Activated CD8-positive, alpha-beta T cell treated with anti-CD3 and anti-CD28 coated beads, Interleukin-2, amount 10 ng/mL, durations not matched to agents 7 days and 5 days (primary cell): ENCODE data around the gene RUFY4. TPM values are rescaled to one million over a fixed set of nuclear protein-coding genes. Genes with fewer than 3 reads are reported as not detected.

Experiments used
- ATAC-seq: fragments of 150-1000 bp; cut with Tn5 transposase; one replicate; pipeline ENCODE4 v1.10.0; 2021; ENCODE audit warnings: moderate library complexity
- CTCF ChIA-PET: fragments of 350-600 bp; sonication (Branson Sonifier 250); formaldehyde crosslinking; loops from one replicate; lab custom pipeline; 2021; ENCODE audit warnings: antibody characterized with exemption; lab: Charles Lee
- POLR2A ChIA-PET: fragments of 350-600 bp; sonication (Branson Sonifier 250); formaldehyde crosslinking; loops from one replicate; lab custom pipeline; 2021; ENCODE audit warnings: antibody characterized with exemption; lab: Charles Lee
- DNase-seq: peaks from one replicate; pipeline ENCODE4 v3.0.0-alpha.2; 2020
- H3K27ac Mint-ChIP-seq: one replicate; pipeline ENCODE4 v1.8.0; 2021; ENCODE audit warnings: mild to moderate bottlenecking, mixed read lengths
- H3K27me3 Mint-ChIP-seq: one replicate; pipeline ENCODE4 v1.8.0; 2021; ENCODE audit warnings: low read depth, mixed read lengths
- H3K36me3 Mint-ChIP-seq: one replicate; pipeline ENCODE4 v1.8.0; 2021; ENCODE audit warnings: low read depth, mixed read lengths
- H3K4me1 Mint-ChIP-seq: one replicate; pipeline ENCODE4 v1.8.0; 2021; ENCODE audit warnings: low read depth, mixed read lengths
- H3K4me3 Mint-ChIP-seq: one replicate; pipeline ENCODE4 v1.8.0; 2021; ENCODE audit warnings: mild to moderate bottlenecking, mixed read lengths
- H3K9me3 Mint-ChIP-seq: one replicate; pipeline ENCODE4 v1.8.0; 2022; ENCODE audit warnings: mixed read lengths; ENCODE audit not compliant: insufficient read depth
- total RNA-seq, 2 experiments: library from RNA; stranded (reverse); gene quantifications; one replicate each; pipeline ENCODE4 v1.2.3, GENCODE V29; 2021

The RUFY4 gene
- total RNA-seq, 2 experiments from 2014 or later = 0.55 to 0.81 TPM

DNA sequence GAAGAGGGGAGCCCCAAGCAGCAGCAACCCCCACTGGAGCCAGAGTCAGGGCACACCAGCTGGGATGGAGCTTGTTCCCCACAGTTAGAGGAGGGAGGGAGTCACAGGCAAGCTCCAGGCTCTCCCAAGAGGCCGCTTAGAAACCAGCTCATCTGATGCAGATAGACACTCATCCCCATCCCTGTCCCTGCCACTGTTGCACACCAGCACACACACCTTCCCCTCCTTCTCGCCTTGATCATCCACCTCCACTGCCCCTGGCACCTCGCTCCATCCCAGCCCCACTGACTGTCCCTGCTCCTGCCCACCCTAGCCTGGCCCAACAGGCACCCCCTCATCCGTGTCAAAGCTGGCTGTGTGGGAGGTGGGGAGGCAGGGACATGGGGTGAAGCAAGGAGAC is 1.5 kb upstream of the RUFY4 start:
- ChIA-PET POLR2A (no interaction called here), CTCF (interaction anchor here (0.8 to 1.5 kb wide), 5 partner anchors 10 to 67 kb away, joined by 3 to 5 read pairs (median 4); no protein-coding TSS in a partner anchor)
- peaks cover 13% of the 10 kb centered on the region for H3K4me1 Mint-ChIP-seq
- ATAC-seq (no peak), DNase-seq (no peak)
- H3K9me3 Mint-ChIP-seq = no peaks in the 10 kb centered on the region
- no peak overlapping the region for H3K4me3 Mint-ChIP-seq
- no peak overlapping the region for H3K27ac Mint-ChIP-seq
- H3K36me3 Mint-ChIP-seq = no peaks in the 10 kb centered on the region
- H3K27me3 Mint-ChIP-seq = peaks cover 12% of the 10 kb centered on the region

DNA sequence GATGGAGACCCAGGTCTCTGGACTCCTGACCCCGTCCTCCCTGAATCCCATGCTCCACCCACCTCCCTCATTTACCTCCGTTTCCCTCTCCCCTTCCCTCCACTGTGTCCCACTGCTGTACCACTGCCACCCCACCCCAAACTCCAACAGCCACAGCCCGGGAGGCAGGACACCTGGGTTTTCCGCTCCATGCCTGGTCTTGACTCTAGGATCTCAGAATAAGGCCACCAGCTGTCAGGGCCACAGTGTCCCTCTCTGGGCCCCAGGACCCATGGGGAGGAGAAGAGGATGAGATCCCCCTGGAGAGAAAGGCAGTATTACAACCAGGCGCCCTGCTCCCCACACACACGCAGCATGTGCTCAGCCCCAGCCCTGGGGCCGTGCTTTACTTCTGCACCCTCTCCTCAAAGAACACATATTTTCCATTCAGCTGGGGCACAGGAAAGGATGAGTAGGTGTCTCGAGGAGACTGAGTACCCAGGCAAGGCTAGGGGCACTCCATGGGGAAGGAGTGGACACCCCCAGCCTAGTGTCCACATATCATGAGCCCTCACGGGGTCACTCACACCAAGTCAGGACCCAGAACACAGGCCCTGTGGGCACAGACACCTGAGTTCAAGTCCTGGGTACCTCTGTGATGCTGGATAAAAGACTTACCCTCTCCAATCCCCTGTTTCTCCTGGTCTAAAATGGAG is 700 bp downstream of the RUFY4 start:
- peaks cover 13% of the 10 kb centered on the region for H3K4me1 Mint-ChIP-seq
- H3K27ac Mint-ChIP-seq = no peak overlapping the region
- ChIA-PET CTCF (interaction anchor here (1.3 to 1.5 kb wide), 6 partner anchors 11 to 284 kb away, joined by 3 to 17 read pairs (median 6); no protein-coding TSS in a partner anchor), POLR2A (no interaction called here)
- ATAC-seq = no peak
- H3K9me3 Mint-ChIP-seq = no peaks in the 10 kb centered on the region
- no peak overlapping the region for H3K4me3 Mint-ChIP-seq
- no peak for DNase-seq
- H3K27me3 Mint-ChIP-seq = peaks cover 14% of the 10 kb centered on the region
- H3K36me3 Mint-ChIP-seq = no peaks in the 10 kb centered on the region

DNA sequence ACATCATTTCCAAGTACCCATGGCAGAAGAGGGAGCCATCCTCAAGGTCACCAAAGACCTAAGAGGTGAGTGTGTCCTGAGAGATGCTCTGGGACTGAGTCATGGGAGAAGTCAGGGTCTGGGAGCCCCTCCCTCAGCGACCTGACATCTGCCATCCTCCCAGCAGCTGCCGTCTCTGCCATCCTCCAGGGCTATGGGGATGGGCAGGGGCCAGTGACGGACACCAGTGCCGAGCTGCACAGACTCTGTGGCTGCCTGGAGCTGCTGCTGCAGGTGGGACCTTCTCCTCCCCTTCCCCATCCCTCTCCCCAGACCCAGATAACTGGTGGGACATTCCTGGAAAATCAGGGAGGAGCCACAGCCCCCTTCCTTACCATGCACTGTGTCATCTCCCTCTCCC is 1.5 kb downstream of the RUFY4 start:
- ATAC-seq = no peak
- Mint-ChIP-seq H3K4me1 (peaks cover 13% of the 10 kb centered on the region), H3K4me3 (no peak overlapping the region), H3K9me3 (no peaks in the 10 kb centered on the region), H3K27ac (no peak overlapping the region), H3K36me3 (no peaks in the 10 kb centered on the region), H3K27me3 (peaks cover 14% of the 10 kb centered on the region)
- ChIA-PET POLR2A (no interaction called here), CTCF (interaction anchor here (1.4 kb wide), 1 partner anchor 284 kb away, joined by 8 read pairs; no protein-coding TSS in a partner anchor)
- no peak for DNase-seq

DNA sequence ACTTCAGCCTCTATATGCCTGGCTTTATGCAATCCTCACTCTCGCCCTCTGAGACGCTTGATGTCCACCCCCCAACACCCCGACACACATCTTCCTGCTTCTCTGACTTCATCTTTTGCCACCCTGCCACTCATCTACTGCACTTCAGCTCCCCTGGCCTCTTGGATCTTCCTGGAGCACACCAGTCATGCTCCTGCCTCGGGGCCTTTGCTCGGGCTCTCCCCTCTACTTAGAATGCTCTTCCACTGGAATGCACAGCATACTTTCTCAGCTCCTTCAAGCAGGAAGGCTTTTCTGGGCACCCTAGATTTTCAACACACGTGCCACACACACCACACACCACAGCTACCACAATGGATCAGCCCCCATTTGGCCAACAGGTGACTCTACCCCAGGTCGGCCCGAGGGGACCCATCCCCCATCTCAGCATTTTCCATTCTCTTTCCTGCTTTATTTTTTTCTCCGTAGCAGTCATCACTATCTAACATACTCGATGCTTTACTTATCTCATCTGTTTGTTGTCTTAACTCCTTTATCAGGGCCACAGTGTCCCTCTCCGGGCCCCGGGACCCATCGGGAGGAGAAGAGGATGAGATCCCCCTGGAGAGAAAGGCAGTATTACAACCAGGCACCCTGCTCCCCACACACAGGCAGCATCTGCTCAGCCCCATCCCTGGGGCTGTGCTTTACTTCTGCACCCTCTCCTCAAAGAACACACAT is 2.3 kb downstream of the RUFY4 start:
- ChIA-PET CTCF (interaction anchor here (0.9 to 1.4 kb wide), 2 partner anchors 18 to 285 kb away, joined by 4 to 8 read pairs; no protein-coding TSS in a partner anchor), POLR2A (no interaction called here)
- Mint-ChIP-seq H3K27ac (no peak overlapping the region), H3K9me3 (no peaks in the 10 kb centered on the region), H3K27me3 (peaks cover 14% of the 10 kb centered on the region), H3K4me1 (peaks cover 13% of the 10 kb centered on the region), H3K4me3 (no peak overlapping the region), H3K36me3 (no peaks in the 10 kb centered on the region)
- no peak for ATAC-seq
- no peak for DNase-seq

DNA sequence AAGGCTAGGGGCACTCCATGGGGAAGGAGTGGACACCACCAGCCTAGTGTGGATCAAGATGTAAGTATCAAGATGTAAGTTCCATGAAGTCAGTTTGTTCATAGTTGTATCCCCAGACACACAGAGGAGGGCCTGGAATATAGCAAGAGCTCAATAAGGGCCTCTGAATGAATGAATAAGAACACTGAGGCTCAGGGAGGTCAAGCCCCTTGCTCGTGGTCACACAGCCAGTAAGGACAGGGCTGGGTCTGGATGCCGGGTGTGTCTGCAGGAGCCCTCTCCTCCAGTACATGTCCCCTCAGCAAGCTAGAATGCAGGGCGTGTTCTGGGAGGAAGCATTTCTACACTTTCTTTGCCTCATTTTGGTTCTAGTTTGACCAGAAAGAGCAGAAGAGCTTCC is 2.9 kb downstream of the RUFY4 start:
- CTCF ChIA-PET = interaction anchor here (0.9 kb wide), 1 partner anchor 19 kb away, joined by 4 read pairs; no protein-coding TSS in a partner anchor
- H3K27me3 Mint-ChIP-seq = peaks cover 10% of the 10 kb centered on the region
- POLR2A ChIA-PET = no interaction called here

DNA sequence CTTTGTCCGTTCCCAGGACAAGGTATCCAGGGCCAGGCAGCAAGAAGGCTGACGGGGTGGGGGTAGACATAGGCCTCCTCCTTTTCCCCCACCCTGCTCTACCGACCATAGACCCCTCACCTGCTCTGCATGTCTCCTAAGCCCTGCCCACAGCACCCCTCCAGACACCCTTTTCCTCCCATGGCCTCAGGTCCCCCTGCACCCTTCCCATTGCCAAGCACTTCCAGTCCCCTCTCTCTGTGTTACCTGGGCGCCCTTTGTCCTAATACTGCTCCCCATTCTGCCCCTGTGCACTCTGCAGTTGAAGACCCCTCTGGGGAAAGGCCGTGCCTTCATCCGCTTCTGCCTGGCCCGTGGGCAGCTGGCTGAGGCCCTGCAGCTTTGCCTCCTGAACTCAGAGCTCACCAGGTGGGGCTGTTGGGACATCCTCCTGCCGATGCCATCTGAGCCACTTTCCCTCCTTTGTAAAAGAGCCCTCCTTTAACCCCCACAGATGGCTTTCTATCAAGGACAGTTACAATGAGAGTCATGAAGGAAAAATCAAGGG is 3.5 kb downstream of the RUFY4 start:
- Mint-ChIP-seq H3K36me3 (no peaks in the 10 kb centered on the region), H3K4me1 (peaks cover 8% of the 10 kb centered on the region), H3K27me3 (peaks cover 6% of the 10 kb centered on the region), H3K4me3 (no peak overlapping the region), H3K27ac (no peak overlapping the region), H3K9me3 (no peaks in the 10 kb centered on the region)
- DNase-seq (no peak), ATAC-seq (no peak)
- POLR2A ChIA-PET = no interaction called here
- CTCF ChIA-PET = interaction anchor here (0.9 kb wide), 1 partner anchor 19 kb away, joined by 4 read pairs; no protein-coding TSS in a partner anchor

More for the DNA sequence above, 2.9 kb downstream of the RUFY4 start:
- H3K4me3 Mint-ChIP-seq = no peak overlapping the region
- peaks cover 10% of the 10 kb centered on the region for H3K4me1 Mint-ChIP-seq
- no peak overlapping the region for H3K27ac Mint-ChIP-seq
- H3K9me3 Mint-ChIP-seq = no peaks in the 10 kb centered on the region
- no peak for ATAC-seq
- DNase-seq = no peak
- no peaks in the 10 kb centered on the region for H3K36me3 Mint-ChIP-seq

DNA sequence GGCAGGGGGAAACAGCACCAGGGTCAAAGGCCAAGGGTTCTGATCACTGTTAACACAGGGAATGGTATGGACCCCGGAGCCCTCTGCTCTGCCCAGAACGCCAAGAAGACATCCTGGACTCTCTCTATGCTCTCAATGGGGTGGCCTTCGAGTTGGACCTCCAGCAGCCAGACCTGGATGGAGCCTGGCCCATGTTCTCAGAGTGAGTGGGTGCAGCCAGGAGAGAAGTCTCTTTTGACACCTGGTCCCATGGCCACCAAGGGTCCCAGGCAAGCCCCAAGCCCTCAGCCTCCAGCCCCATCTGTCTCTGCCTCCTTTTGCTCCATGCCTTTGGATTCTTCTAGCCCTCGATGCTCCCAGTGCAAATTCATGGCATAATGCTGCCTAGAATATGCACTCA is 4.1 kb downstream of the RUFY4 start:
- no peak for ATAC-seq
- no peak overlapping the region for H3K27ac Mint-ChIP-seq
- POLR2A ChIA-PET = no interaction called here
- H3K27me3 Mint-ChIP-seq = peaks cover 3% of the 10 kb centered on the region
- H3K9me3 Mint-ChIP-seq = no peaks in the 10 kb centered on the region
- no peaks in the 10 kb centered on the region for H3K36me3 Mint-ChIP-seq
- no peak for DNase-seq
- peaks cover 5% of the 10 kb centered on the region for H3K4me1 Mint-ChIP-seq
- H3K4me3 Mint-ChIP-seq = no peak overlapping the region
- CTCF ChIA-PET = interaction anchor here (1.1 to 1.9 kb wide), 2 partner anchors 10 to 283 kb away, joined by 3 to 7 read pairs; no protein-coding TSS in a partner anchor

DNA sequence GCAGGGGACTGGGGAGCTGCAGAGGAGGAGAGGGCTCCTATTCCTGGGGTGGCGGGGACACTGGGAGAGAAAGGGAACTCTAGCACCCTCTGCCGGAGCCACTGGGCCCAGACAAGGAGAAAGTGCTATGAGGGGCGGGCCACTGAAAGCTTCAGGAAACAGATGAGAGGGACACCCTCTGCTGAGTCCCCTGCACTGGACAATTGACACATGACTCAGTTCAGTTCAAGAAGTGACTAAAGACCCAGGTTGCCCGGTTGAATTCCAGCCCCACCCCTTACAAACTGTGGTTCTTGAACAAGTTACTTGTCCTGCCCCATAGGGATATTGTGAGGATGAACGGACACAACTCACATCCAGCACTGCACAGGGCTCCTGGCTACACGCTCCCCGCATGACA is 5.0 kb downstream of the RUFY4 start:
- H3K4me3 Mint-ChIP-seq = no peak overlapping the region
- CTCF ChIA-PET = interaction anchor here (0.6 to 1.9 kb wide), 6 partner anchors 9 to 974 kb away, joined by 3 to 7 read pairs (median 3); no protein-coding TSS in a partner anchor
- ATAC-seq = peak; percentile 45
- peaks cover 2% of the 10 kb centered on the region for H3K27me3 Mint-ChIP-seq
- H3K9me3 Mint-ChIP-seq = no peaks in the 10 kb centered on the region
- peaks cover 4% of the 10 kb centered on the region for H3K4me1 Mint-ChIP-seq
- POLR2A ChIA-PET = no interaction called here
- H3K36me3 Mint-ChIP-seq = no peaks in the 10 kb centered on the region
- peak; percentile 51 for DNase-seq
- H3K27ac Mint-ChIP-seq = no peak overlapping the region

DNA sequence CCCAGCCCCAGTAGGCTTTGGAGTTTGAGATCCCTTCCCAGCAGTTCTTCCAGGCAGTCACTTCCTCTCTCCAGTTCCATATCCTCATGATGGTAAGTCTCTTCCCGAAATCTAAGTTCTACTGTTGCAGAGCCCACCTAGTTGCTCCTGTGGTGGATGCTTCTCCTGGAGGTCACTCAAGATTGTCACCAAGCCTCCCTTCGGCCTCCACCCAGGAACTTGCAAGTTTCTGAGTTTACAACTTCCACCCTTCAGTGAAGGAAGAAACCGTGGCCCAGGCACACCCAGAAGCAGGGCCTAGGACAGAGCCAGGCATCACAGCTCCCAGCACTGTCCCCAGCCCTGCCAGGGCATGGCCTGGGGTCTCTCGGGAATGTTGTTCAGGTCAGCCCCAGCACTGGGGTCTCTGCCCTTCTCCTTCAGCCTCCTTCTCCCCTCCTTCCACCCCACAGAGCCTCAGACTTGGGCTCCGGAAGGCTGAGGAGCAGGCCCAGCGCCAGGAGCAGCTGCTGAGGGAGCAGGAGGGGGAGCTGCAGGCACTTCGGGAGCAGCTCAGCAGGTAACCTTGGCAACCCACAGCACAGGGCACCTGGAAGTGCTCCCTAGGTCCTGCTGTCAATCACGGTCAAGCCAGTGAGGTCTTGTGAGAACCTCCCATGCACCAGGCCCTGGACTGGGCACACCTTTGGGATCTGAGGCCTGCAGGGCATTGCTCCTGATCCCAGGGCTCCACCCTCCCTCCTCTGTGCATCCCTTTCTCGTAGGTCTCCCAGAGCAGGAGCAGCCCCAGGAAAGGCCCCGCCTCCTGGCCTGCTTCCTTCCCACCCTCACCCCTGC is 7.1 kb downstream of the RUFY4 start:
- H3K27ac Mint-ChIP-seq = no peak overlapping the region
- CTCF ChIA-PET = no interaction called here
- DNase-seq = no peak
- peaks cover 2% of the 10 kb centered on the region for H3K27me3 Mint-ChIP-seq
- no peaks in the 10 kb centered on the region for H3K4me1 Mint-ChIP-seq
- POLR2A ChIA-PET = no interaction called here
- H3K4me3 Mint-ChIP-seq = no peak overlapping the region
- no peak for ATAC-seq
- no peaks in the 10 kb centered on the region for H3K36me3 Mint-ChIP-seq
- H3K9me3 Mint-ChIP-seq = no peaks in the 10 kb centered on the region

DNA sequence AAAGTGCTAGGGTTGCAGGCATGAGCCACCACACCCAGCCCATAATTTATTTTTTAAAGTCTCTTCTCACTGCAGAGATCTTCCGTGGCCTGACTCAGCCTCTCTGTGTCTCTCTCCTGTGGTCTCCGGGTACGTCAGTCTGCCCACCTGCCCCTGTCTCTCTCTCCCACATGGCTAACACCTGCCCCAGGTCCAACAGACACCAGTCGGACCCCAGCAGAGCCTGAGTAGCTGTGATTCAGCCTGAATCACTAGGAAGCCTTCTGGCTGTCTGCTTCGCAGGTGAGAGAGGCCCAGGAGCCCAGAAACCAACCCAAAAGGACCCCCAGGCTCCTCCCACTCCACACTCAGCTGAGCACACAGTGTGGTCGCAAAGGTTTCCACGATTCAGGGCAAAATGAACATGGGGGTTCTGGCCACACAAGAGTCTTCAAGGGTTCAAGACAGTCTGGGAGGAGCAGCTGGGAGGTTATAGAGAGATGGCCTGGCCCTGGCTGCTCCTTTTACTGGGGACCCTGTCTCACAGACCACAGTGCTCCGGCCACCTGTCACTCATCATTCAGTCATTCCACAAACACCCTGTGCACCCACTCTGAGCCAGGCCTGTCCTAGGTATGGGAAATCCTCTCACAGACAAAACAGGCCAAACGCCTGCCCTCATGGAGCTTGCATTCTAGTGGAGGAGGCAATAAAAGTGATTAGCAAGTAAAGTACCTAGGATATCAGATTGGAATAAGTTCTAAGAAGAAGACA is 8.6 kb downstream of the RUFY4 start:
- ChIA-PET POLR2A (no interaction called here), CTCF (interaction anchor here (1.0 to 1.8 kb wide), 2 partner anchors 9 to 11 kb away, joined by 3 to 7 read pairs; partner anchors contain the start of gene RUFY4)
- no peak overlapping the region for H3K4me3 Mint-ChIP-seq
- H3K27ac Mint-ChIP-seq = no peak overlapping the region
- no peaks in the 10 kb centered on the region for H3K36me3 Mint-ChIP-seq
- ATAC-seq (no peak), DNase-seq (no peak)
- no peaks in the 10 kb centered on the region for H3K4me1 Mint-ChIP-seq
- H3K27me3 Mint-ChIP-seq = peaks cover 2% of the 10 kb centered on the region
- H3K9me3 Mint-ChIP-seq = no peaks in the 10 kb centered on the region
